ENCODE results near the gene CCDC87. TPM values are rescaled to one million over a fixed set of nuclear protein-coding genes. Genes with fewer than 3 reads are reported as not detected.

Gene CCDC87
- total and polyA plus RNA-seq, 2 experiments from 2014 or later: 0.39 to 1.2 TPM

- Histone ChIP-seq H3K9me2 (ENCODE audit: insufficient read depth) (no peaks in the 10 kb centered on the region), H3K36me3 (ENCODE audit: insufficient read depth) (peaks cover 13% of the 10 kb centered on the region), H3K27ac (ENCODE audit: low read depth) (no peak overlapping the region), H2AFZ (no peak overlapping the region), H3K4me1 (ENCODE audit: insufficient read depth) (peaks cover 16% of the 10 kb centered on the region), H3K27me3 (ENCODE audit: insufficient read depth) (no peaks in the 10 kb centered on the region), H3K4me2 (no peak overlapping the region), H4K20me1 (replicated peaks; ENCODE audit: insufficient read depth) (peaks cover 21% of the 10 kb centered on the region), H3K4me3 (no peak overlapping the region), H3F3A (replicated peaks; ENCODE audit: low read depth) (peaks cover 15% of the 10 kb centered on the region; the same call in 1 of the 2 replicates), H3K79me2 (replicated peaks; ENCODE audit: insufficient read depth) (peaks cover 38% of the 10 kb centered on the region)
- peaks cover 31% of the 10 kb centered on the region for H3K36me3 Mint-ChIP-seq (ENCODE audit: low read depth)
- H3K4me3 Mint-ChIP-seq: no peak overlapping the region
- no peak overlapping the region for H3K27ac Mint-ChIP-seq
- no peak for DNase-seq (ENCODE audit: low spot score)
- ATAC-seq: no peak
- H3K9me3 Mint-ChIP-seq: no peaks in the 10 kb centered on the region
- no peak for TF ChIP-seq ZNF114 (CRISPR knock-in tag; IDR thresholded peaks at IDR 0.05)
- no peak for TF ChIP-seq POLR2AphosphoS5 (IDR thresholded peaks at IDR 0.05; ENCODE audit: low read depth)
- TF ChIP-seq JUNB (IDR thresholded peaks at IDR 0.05; ENCODE audit: unreplicated experiment): no peak
- TF ChIP-seq, protein P1, sequence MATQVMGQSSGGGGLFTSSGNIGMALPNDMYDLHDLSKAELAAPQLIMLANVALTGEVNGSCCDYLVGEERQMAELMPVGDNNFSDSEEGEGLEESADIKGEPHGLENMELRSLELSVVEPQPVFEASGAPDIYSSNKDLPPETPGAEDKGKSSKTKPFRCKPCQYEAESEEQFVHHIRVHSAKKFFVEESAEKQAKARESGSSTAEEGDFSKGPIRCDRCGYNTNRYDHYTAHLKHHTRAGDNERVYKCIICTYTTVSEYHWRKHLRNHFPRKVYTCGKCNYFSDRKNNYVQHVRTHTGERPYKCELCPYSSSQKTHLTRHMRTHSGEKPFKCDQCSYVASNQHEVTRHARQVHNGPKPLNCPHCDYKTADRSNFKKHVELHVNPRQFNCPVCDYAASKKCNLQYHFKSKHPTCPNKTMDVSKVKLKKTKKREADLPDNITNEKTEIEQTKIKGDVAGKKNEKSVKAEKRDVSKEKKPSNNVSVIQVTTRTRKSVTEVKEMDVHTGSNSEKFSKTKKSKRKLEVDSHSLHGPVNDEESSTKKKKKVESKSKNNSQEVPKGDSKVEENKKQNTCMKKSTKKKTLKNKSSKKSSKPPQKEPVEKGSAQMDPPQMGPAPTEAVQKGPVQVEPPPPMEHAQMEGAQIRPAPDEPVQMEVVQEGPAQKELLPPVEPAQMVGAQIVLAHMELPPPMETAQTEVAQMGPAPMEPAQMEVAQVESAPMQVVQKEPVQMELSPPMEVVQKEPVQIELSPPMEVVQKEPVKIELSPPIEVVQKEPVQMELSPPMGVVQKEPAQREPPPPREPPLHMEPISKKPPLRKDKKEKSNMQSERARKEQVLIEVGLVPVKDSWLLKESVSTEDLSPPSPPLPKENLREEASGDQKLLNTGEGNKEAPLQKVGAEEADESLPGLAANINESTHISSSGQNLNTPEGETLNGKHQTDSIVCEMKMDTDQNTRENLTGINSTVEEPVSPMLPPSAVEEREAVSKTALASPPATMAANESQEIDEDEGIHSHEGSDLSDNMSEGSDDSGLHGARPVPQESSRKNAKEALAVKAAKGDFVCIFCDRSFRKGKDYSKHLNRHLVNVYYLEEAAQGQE (IDR thresholded peaks at IDR 0.05; ENCODE audit: unreplicated experiment): no peak
- TF ChIP-seq NANOG (IDR thresholded peaks at IDR 0.05; ENCODE audit: borderline replicate concordance): no peak
- no peak for TF ChIP-seq EZH2phosphoT487 (IDR thresholded peaks at IDR 0.05; ENCODE audit: unreplicated experiment)
- peaks cover 16% of the 10 kb centered on the region for H3K4me1 Mint-ChIP-seq
- H3K27me3 Mint-ChIP-seq (ENCODE audit: insufficient read depth, low read depth, poor library complexity): peaks cover 14% of the 10 kb centered on the region
These were observed 21.2 kb upstream of the CCDC87 start for GRCh38 chr11:66614073-66614472.

DNA sequence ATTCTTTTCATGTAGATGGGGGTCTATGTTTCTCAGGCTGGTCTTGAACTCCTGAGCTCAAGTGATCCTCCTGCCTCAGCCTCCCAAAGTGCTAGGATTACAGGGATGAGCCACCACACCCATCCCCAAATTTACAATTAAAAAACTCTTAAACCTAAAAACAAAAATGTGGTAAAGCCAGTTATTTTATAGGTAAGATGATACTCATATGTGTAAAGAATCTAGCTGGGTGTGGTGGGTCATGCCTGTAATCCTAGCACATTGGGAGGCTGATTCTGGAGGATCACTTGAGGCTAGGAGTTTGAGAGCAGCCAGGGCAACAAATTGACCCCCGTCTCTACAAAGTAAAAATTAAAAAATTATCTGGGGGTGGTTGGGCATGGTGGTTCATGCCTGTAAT is 19.6 kb upstream of the CCDC87 start:
- Histone ChIP-seq H2AFZ (no peak overlapping the region), H3K9me2 (ENCODE audit: insufficient read depth) (no peaks in the 10 kb centered on the region), H3K4me2 (no peak overlapping the region), H3F3A (replicated peaks; ENCODE audit: low read depth) (peaks cover 13% of the 10 kb centered on the region; the same call in 1 of the 2 replicates), H4K20me1 (replicated peaks; ENCODE audit: insufficient read depth) (peaks cover 4% of the 10 kb centered on the region), H3K4me1 (ENCODE audit: insufficient read depth) (no peaks in the 10 kb centered on the region; the same call in 1 of the 2 replicates), H3K4me3 (no peak overlapping the region), H3K36me3 (ENCODE audit: insufficient read depth) (0 out of 2 replicates have a peak, but pooled peaks cover under 1% of the 10 kb centered on the region), H3K79me2 (replicated peaks; ENCODE audit: insufficient read depth) (peaks cover 22% of the 10 kb centered on the region), H3K27me3 (ENCODE audit: insufficient read depth) (no peaks in the 10 kb centered on the region), H3K27ac (ENCODE audit: low read depth) (no peak overlapping the region)
- no peak for DNase-seq (ENCODE audit: low spot score)
- H3K27me3 Mint-ChIP-seq (ENCODE audit: insufficient read depth, low read depth, poor library complexity): peaks cover 14% of the 10 kb centered on the region
- H3K27ac Mint-ChIP-seq: no peak overlapping the region
- no peak for ATAC-seq
- H3K4me3 Mint-ChIP-seq: no peak overlapping the region
- peaks cover 3% of the 10 kb centered on the region; the same call in 2 of the 3 replicates for H3K4me1 Mint-ChIP-seq
- peaks cover 18% of the 10 kb centered on the region for H3K36me3 Mint-ChIP-seq (ENCODE audit: low read depth)
- no peaks in the 10 kb centered on the region for H3K9me3 Mint-ChIP-seq
- no peak for TF ChIP-seq POLR2AphosphoS5 (IDR thresholded peaks at IDR 0.05; ENCODE audit: low read depth)
- no peak for TF ChIP-seq STAT1 (IDR thresholded peaks at IDR 0.05; ENCODE audit: unreplicated experiment)
- TF ChIP-seq, protein P1 (IDR thresholded peaks at IDR 0.05; ENCODE audit: unreplicated experiment): no peak
- no peak for TF ChIP-seq CTCF (conservative IDR thresholded peaks at IDR 0.05; ENCODE audit: low read depth in 2 of 2)
- TF ChIP-seq JUNB (IDR thresholded peaks at IDR 0.05; ENCODE audit: unreplicated experiment): no peak
- TF ChIP-seq ZNF114 (CRISPR knock-in tag; IDR thresholded peaks at IDR 0.05): no peak
